Body of pancreas (tissue), 4 donors: ENCODE results near the gene SCAF11. TPM values are rescaled to one million over a fixed set of nuclear protein-coding genes. Genes with fewer than 3 reads are reported as not detected.
"Not testable (repeated sequence)": the region's sequence is repeated elsewhere in the genome, so short reads cannot be mapped to it uniquely, and the experiment has no call there.

ENCODE experiments used
- ATAC-seq: fragments of 150-250 bp; one replicate; pipeline ENCODE4 v1.9.1; 2016
- DNase-seq, 4 donors: peaks; one replicate each; pipeline ENCODE4 v3.0.0-alpha.2; 2019
- H3K27ac ChIP-seq, 4 donors: fragments of 200-600 bp; sonication (generic); 1 replicate in 3 of 4; 2 replicates in 1 of 4; pipeline versions ENCODE4 v1.5.1 to v1.6.1; 2016 to 2019; ENCODE audit warnings: mild to moderate bottlenecking in 1 of 4, mixed read lengths in 1 of 4, moderate library complexity in 1 of 4
- H3K27me3 ChIP-seq, 2 donors: fragments of 200-600 bp; sonication (generic); one replicate each; pipeline ENCODE4 v1.6.0; 2016; ENCODE audit warnings: mild to moderate bottlenecking in 1 of 2
- H3K36me3 ChIP-seq, 2 donors: fragments of 200-600 bp; sonication (generic); replicated peaks in 1 of 2; 2 replicates each; pipeline ENCODE4 v1.5.1; 2016; ENCODE audit warnings: low read depth in 2 of 2; ENCODE audit not compliant: insufficient read depth in 1 of 2
- H3K4me1 ChIP-seq: fragments of 200-600 bp; sonication (generic); one replicate; pipeline ENCODE4 v1.6.0; 2016
- H3K4me3 ChIP-seq, 2 donors: fragments of 200-600 bp; sonication (generic); 1 replicate in 1 of 2; 2 replicates in 1 of 2; pipeline ENCODE4 v1.5.1; 2016 to 2019
- H3K9me3 ChIP-seq, 3 donors: fragments of 200-600 bp; sonication (generic); 1 replicate in 2 of 3; 2 replicates in 1 of 3; pipeline ENCODE4 v1.5.1; 2016
- CTCF ChIP-seq, 7 experiments: fragments of 450-650 bp in 4 of 7; fragments of 200-600 bp in 3 of 7; sonication (generic) in 3 of 7; IDR thresholded peaks; one replicate each; pipeline ENCODE4 v1.5.1; 2016 to 2019; ENCODE audit warnings: antibody characterized with exemption in 7 of 7
- POLR2A ChIP-seq, 3 donors: fragments of 450-650 bp; IDR thresholded peaks; one replicate each; pipeline ENCODE4 v1.6.1; 2016; ENCODE audit warnings: antibody characterized with exemption in 3 of 3, mild to moderate bottlenecking in 2 of 3
- WGBS, 2 donors: methylation state at CpG; one replicate each; pipeline ENCODE4 v1.1.5; 2017; 5-methylcytosine and 5-hydroxymethylcytosine counted together
- intact Hi-C: fragments of 100-400 bp; cut with DNase I; formaldehyde crosslinking; loops from one replicate; pipeline ENCODE4 v1.15.1; 2023
- total RNA-seq, 2 donors: library from RNA; depleted of rRNA; stranded (reverse); fragments of >200 nt; gene quantifications; one replicate each; pipeline ENCODE4 v1.1.0, GENCODE V29; 2016

SCAF11 gene, protein sequence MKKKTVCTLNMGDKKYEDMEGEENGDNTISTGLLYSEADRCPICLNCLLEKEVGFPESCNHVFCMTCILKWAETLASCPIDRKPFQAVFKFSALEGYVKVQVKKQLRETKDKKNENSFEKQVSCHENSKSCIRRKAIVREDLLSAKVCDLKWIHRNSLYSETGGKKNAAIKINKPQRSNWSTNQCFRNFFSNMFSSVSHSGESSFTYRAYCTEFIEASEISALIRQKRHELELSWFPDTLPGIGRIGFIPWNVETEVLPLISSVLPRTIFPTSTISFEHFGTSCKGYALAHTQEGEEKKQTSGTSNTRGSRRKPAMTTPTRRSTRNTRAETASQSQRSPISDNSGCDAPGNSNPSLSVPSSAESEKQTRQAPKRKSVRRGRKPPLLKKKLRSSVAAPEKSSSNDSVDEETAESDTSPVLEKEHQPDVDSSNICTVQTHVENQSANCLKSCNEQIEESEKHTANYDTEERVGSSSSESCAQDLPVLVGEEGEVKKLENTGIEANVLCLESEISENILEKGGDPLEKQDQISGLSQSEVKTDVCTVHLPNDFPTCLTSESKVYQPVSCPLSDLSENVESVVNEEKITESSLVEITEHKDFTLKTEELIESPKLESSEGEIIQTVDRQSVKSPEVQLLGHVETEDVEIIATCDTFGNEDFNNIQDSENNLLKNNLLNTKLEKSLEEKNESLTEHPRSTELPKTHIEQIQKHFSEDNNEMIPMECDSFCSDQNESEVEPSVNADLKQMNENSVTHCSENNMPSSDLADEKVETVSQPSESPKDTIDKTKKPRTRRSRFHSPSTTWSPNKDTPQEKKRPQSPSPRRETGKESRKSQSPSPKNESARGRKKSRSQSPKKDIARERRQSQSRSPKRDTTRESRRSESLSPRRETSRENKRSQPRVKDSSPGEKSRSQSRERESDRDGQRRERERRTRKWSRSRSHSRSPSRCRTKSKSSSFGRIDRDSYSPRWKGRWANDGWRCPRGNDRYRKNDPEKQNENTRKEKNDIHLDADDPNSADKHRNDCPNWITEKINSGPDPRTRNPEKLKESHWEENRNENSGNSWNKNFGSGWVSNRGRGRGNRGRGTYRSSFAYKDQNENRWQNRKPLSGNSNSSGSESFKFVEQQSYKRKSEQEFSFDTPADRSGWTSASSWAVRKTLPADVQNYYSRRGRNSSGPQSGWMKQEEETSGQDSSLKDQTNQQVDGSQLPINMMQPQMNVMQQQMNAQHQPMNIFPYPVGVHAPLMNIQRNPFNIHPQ (N-terminal part only)
- 100 to 1,000 TPM in 1 of 2 donors, 10 to 100 TPM in 1; 79.1 to 104 TPM for total RNA-seq

DNA sequence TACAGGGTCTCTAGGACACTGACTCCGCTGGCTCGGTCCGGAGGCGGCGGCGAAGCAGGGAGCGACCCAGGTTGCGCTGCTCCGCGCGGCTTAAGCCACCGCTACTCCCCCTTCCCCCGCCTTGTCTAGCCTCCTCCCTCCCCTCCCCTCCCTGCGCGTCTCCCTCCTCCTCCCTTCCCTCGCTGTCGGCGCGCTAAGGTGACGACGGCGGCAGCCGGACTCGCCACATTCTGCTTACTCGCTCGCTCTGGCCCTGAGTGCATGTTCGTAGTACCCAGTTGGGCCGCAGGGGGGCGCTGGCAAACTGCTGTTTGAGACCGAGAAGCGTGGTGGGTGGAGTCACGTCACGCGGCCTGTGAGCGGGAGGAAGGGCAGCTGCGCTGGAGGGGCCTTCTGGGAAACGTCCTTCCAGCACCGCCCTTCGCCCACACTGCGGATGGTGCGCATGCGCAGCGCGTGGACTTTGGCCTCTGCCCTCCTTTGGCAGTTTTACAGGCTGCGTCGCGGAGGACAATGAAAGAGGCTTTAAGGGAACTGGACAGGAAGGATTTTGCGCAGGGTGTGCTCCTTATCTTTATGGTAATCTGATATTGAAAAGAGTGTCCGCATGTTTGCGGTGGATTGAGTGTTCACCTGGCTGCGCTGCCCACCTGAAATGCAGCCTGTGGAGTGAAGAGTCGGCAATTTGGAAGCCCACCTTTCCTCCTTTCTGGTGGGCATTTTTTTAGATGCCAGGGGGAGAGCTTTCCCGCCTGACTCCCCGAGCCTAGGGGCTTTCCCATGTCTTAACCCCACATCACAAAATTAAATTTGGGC lies at the start of gene SCAF11:
Gene SCAF11 (minus strand): TSS at position 107 of the 816 bp plus-strand sequence. CDS start 26,407 bp downstream, outside the sequence.
- DNase-seq (peak; percentile 100), ATAC-seq (peak; percentile 90)
- H3K27me3 ChIP-seq = no peaks in the 10 kb centered on the region
- WGBS, 2 donors = 0% methylated on average over 46 to 54 of the region's 54 CpGs
- TF ChIP-seq CTCF (IDR thresholded peaks at IDR 0.05) (peak; percentile 85 to 100 (median 100)), POLR2A (IDR thresholded peaks at IDR 0.05) (peak; percentile 84 to 97 (median 96))
- peak within 1 kb of the TSS; percentile 96 to 100 (median 99) for H3K27ac ChIP-seq
- peak within 1 kb of the TSS; percentile 60 to 79 for H3K4me3 ChIP-seq
- peaks cover 35% of the 10 kb centered on the region for H3K4me1 ChIP-seq
- no peaks in the 10 kb centered on the region for H3K9me3 ChIP-seq
- intact Hi-C loops = no loop called here
- H3K36me3 ChIP-seq = no peaks in the 10 kb centered on the region

- ATAC-seq, intact Hi-C loops: not testable (repeated sequence)
- 25 to 27% methylated on average over 2 to 4 of the region's 4 CpGs for WGBS, 2 donors
These were observed 46.7 kb upstream of the SCAF11 start for GRCh38 chr12:46037066-46037465.

DNA sequence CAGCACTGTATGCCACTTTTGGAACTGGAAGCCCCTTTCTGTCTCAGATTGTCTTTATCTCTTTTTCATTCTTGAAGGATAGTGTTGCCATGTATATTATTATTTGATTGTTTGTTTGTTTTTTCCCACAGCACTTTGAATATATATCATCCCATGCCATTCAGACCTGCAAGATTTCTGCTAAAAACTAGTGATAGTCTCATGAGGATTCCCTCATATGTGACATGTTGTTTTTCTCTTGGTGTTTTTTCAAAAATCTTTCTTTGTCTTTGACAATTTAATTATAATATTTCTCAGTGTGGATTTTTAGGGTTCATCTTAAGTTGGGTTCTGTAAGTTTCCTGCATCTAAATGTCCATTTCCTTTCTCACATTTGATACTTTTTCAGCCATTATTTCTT lies 36.8 kb upstream of the SCAF11 start:
- H3K9me3 ChIP-seq = peaks cover 0 to 13% (median 2%) of the 10 kb centered on the region in 3 donors
- no peaks in the 10 kb centered on the region for H3K4me1 ChIP-seq
- no peak overlapping the region for H3K4me3 ChIP-seq
- no peaks in the 10 kb centered on the region for H3K27me3 ChIP-seq
- TF ChIP-seq CTCF (IDR thresholded peaks at IDR 0.05) = no peak
- DNase-seq (no peak), ATAC-seq (no peak)
- intact Hi-C loops = no loop called here
- no peak overlapping the region for H3K27ac ChIP-seq
- H3K36me3 ChIP-seq = no peaks in the 10 kb centered on the region

More at GRCh38 chr12:46037066-46037465, 46.7 kb upstream of the SCAF11 start:
- not testable (repeated sequence) for H3K4me1 ChIP-seq, H3K27ac ChIP-seq, DNase-seq, H3K27me3 ChIP-seq, H3K9me3 ChIP-seq, H3K4me3 ChIP-seq, H3K36me3 ChIP-seq

- DNase-seq (no peak), ATAC-seq (no peak)
- WGBS, 2 donors = 69 to 88% methylated on average over 2 of the region's 2 CpGs
- Histone ChIP-seq H3K4me3 (no peak overlapping the region), H3K9me3 (peaks cover 0 to 13% (median 2%) of the 10 kb centered on the region in 3 donors), H3K36me3 (no peaks in the 10 kb centered on the region), H3K27me3 (no peaks in the 10 kb centered on the region), H3K27ac (no peak overlapping the region), H3K4me1 (no peaks in the 10 kb centered on the region)
- no peak for TF ChIP-seq POLR2A (IDR thresholded peaks at IDR 0.05)
- no peak for TF ChIP-seq CTCF (IDR thresholded peaks at IDR 0.05)
- intact Hi-C loops = no loop called here
These were observed 33.7 kb upstream of the SCAF11 start for GRCh38 chr12:46024099-46024498.
